GM18505 (cell line): ENCODE results near the gene ERG28.

Experiments
- ATAC-seq: cut with Tn5 transposase; IDR thresholded peaks from one replicate; pipeline ENCODE4 v1.9.1; 2021; ENCODE audit not compliant: unreplicated experiment
- POLR2A ChIP-seq: IDR thresholded peaks from 4 replicates; pipeline ENCODE4 v1.6.1; 2011; ENCODE audit warnings: borderline replicate concordance; ENCODE audit not compliant: insufficient read depth, insufficient read length; ENCODE audit errors: extremely low read depth

The ERG28 gene

GRCh38 chr14:75650253-75651058, 10.2 kb downstream of the ERG28 start:
- no peak for ATAC-seq
- TF ChIP-seq POLR2A, result no peak

- TF ChIP-seq POLR2A, result no peak
- ATAC-seq, result no peak
Measured at GRCh38 chr14:75649773-75650172, 10.9 kb downstream of the ERG28 start.

- ATAC-seq, result no peak
- TF ChIP-seq POLR2A, result no peak
Measured at GRCh38 chr14:75649337-75649736, 11.3 kb downstream of the ERG28 start.

GRCh38 chr14:75648066-75648838, 12.4 kb downstream of the ERG28 start:
- no peak for TF ChIP-seq POLR2A
- ATAC-seq, result no peak

DNA sequence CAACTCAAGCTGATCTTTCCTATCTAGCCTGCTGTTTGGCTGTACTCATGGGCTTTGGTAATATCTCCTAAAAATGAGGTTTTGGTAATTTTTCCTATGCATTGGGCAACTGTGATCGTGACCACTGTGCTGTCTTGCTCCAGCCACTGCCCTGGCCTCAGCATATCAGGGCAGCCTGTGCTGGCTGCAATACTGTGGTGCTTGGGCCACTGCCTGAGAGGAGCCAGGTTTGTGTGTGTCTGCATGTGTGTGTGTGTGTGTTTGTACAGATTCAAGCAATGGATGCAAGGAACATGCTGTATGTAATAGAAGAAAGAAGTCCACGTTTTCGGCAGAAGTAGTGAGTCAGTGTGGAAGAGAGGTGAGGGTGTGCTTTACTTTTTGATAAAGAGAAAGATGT, 13.0 kb downstream of the ERG28 start:
- ATAC-seq, result no peak
- no peak for TF ChIP-seq POLR2A

DNA sequence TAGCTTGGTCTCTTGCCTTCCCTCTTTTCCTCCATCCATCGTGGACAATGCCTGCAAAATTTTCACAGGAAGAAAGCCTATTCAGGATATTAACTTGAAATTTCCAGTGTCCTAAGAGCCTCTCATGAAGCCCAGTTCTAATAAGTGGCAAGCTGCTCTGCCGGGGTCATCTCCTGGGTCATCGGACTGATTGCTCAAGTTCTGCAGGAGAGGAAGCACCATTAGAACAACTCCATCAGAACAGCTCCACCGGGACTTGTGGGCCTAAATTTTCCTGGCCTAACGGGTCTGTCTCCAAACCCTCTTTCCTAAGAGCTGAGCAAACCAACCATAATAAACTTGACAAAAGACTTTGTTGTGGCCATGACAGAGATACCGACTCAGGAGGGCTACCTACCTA, 13.9 kb downstream of the ERG28 start:
- TF ChIP-seq POLR2A, result no peak
- ATAC-seq, result no peak

DNA sequence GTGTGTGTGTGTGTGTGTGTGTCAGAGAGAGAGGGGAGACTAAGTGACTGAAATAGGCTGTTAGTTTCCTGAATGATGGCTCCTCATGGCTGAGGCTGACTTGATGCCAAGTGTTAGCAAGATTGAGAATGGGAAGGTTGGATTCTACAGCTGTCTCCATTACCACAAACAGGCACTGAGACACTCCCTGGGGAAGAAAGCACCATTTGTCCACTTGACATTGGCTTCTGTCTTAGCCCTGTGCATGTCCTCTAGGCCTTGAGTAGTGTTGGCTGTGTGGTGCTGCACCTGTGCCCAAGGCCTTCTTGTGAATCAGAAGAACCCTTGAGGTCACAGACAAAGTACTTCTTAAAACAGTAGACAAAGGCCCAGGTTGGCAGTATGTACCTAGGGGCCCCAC, 15.6 kb downstream of the ERG28 start:
- ATAC-seq, result no peak
- no peak for TF ChIP-seq POLR2A

- no peak for ATAC-seq
- no peak for TF ChIP-seq POLR2A
Measured at GRCh38 chr14:75643985-75644384, 16.7 kb downstream of the ERG28 start.

GRCh38 chr14:75640876-75641275, 19.8 kb downstream of the ERG28 start:
- ATAC-seq, result no peak
- no peak for TF ChIP-seq POLR2A

DNA sequence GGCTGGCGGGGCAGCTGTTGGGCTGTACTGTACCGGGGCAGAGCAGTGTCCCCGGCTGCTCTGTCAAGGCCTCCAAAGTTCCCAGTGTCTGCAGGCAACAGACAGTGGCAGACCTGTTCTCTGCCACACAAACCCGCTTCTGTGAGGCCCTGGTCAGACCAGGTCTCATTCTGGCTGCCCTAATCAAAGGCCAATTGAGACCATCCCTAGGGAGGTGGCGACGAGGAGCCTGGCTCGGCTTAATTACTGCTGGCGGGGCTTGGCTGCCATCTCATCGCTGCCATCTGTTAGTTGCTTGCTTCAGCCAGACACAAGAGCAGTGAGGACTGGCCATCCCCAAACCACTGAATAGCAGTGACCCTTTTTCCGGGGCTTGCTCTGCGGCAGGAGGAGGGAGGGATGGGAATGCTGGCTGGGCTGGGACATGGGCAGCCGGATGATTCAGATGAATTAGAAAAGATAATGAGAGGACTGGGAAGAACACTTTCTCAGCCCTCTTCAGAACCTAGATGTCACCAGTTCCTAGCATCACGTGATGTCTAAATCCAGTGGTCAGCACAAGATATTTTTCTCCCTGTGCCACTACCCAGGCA, 24.5 kb downstream of the ERG28 start:
- ATAC-seq, result no peak
- TF ChIP-seq POLR2A, result no peak

- no peak for ATAC-seq
Measured at GRCh38 chr14:75634848-75635247, 25.8 kb downstream of the ERG28 start.

GRCh38 chr14:75631453-75631831, 29.2 kb downstream of the ERG28 start:
- no peak for ATAC-seq
- TF ChIP-seq POLR2A, result no peak

More at GRCh38 chr14:75634848-75635247, 25.8 kb downstream of the ERG28 start:
- no peak for TF ChIP-seq POLR2A

DNA sequence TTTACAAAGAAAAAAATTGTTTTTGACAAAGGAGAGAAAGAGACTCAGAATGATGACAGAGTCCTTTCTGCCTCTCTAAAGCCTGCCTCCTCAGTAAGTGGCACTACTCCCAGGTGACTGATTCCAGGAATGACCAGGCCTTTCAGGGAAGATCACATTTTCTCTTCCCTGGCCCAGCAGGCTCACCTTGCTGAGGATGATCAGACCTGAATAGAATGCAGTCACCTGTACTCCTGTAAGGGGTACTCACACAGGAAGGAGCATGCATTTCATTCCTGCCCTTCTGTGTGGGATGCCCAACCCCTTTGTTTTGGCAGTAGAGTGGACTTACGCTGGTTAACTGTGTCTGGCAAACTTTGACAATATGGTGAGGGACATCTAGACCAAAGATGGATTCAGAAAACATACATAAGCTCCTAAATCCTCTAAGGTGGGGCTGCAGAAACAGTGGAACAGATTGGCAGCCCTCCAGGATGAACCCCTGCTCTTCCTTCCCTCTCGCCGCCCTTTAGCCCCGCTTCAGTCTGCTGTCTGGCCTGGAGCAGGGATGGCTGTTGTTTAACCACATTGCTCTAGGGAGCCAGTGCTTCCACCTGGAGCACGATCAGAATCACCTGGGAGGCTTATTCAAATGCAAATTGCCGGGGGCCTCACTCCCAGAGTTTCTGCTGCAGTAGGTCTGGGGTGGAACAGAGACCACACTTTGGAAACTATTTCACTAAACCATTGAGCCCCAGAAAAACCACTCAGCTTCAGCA, 29.8 kb downstream of the ERG28 start:
- TF ChIP-seq POLR2A, result no peak
- no peak for ATAC-seq
